GM12874 (cell line): ENCODE data around the gene DIO1.

ENCODE experiments used
- CTCF ChIP-seq: IDR thresholded peaks from 2 replicates; pipeline ENCODE4 v1.5.1; 2011; ENCODE audit warnings: low read depth, mild to moderate bottlenecking, control low read depth, low read length, moderate library complexity; ENCODE audit not compliant: insufficient read depth

DIO1 gene

GRCh38 chr1:53869454-53870117, 24.4 kb upstream of the DIO1 start:
- TF ChIP-seq CTCF, result no peak

GRCh38 chr1:53871221-53871620, 22.8 kb upstream of the DIO1 start:
- no peak for TF ChIP-seq CTCF

- no peak for TF ChIP-seq CTCF
Observed at GRCh38 chr1:53871773-53872484, 22.1 kb upstream of the DIO1 start.

- TF ChIP-seq CTCF, result peak; percentile 45
Observed at GRCh38 chr1:53878492-53879105, 15.4 kb upstream of the DIO1 start.

- TF ChIP-seq CTCF, result no peak
Observed at GRCh38 chr1:53888681-53889080, 5.3 kb upstream of the DIO1 start.

GRCh38 chr1:53889304-53890298, 4.4 kb upstream of the DIO1 start, which contains the start of gene YIPF1:
Gene YIPF1 (minus strand): TSS chr1:53889797. CDS start chr1:53888937, 860 bp downstream.
- TF ChIP-seq CTCF, result no peak
